ENCODE measurements around the gene SCART1.

SCART1 gene

DNA sequence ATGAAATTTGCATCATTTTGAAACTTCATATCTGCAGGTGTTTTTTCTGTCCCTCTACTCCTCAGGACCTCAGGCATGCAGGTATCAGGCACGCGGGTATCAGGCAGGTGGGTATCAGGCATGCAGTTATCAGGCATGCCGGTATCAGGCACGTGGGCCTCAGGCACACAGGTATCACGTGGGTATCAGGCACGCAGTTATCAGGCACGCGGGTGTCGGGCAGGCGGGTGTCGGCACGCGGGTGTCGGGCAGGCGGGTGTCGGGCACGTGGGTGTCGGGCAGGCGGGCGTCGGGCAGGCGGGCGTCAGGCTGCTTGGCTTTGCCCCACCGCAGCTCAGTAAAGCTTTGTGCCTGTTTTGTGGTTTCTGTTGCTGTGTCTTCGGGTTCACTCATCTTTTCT, 38.0 kb upstream of the SCART1 start:
- ChIA-PET POLR2A (no interaction called here), CTCF (no interaction called here)
- TF ChIP-seq, protein P1, sequence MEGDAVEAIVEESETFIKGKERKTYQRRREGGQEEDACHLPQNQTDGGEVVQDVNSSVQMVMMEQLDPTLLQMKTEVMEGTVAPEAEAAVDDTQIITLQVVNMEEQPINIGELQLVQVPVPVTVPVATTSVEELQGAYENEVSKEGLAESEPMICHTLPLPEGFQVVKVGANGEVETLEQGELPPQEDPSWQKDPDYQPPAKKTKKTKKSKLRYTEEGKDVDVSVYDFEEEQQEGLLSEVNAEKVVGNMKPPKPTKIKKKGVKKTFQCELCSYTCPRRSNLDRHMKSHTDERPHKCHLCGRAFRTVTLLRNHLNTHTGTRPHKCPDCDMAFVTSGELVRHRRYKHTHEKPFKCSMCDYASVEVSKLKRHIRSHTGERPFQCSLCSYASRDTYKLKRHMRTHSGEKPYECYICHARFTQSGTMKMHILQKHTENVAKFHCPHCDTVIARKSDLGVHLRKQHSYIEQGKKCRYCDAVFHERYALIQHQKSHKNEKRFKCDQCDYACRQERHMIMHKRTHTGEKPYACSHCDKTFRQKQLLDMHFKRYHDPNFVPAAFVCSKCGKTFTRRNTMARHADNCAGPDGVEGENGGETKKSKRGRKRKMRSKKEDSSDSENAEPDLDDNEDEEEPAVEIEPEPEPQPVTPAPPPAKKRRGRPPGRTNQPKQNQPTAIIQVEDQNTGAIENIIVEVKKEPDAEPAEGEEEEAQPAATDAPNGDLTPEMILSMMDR (IDR thresholded peaks at IDR 0.05; ENCODE audit: control extremely low read depth, extremely low read depth, low read depth, missing control alignments), result no peak
- DNase-seq (ENCODE audit: extremely low spot score), result no peak

DNA sequence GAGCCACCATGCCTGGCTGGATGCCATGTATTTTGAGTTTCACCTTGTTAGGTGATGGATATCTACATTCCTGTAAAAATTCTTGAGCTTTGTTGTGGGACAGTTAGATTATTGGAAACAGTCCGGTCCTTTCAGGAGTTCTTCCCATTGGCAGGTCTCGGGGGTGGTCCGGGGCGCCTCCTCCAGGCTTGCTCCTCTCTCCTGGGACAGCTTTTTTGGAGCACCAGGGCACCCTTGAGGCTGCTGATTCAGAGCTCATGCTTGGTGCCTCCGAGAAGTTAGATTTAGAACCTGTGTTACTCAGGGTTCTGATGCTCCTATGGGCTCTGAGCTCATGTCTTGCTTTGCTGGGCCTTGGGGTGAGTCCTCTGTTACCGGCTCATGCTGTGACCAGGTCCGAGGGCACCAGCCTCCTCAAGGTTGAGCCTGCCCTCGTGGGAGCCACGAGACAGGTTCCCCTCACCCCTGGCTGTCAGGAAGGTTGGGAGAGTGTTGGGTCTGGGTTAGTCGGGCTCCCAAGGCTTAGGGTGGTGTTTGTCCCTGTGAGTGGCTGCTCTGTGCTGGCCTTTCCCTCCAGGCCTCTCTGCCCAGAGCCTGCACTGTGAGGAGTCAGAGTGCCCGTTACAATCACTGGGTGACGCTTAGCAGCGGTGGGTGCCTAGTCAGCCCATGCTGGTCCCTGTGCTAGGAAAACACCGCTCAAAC, 35.3 kb upstream of the SCART1 start:
- DNase-seq (ENCODE audit: extremely low spot score), result no peak
- ChIA-PET POLR2A (no interaction called here), CTCF (interaction anchor here (0.7 kb wide), 1 partner anchor 20 kb away, joined by 3 read pairs; no protein-coding TSS in a partner anchor)
- TF ChIP-seq, protein P1 (IDR thresholded peaks at IDR 0.05; ENCODE audit: control extremely low read depth, extremely low read depth, low read depth, missing control alignments), result no peak

- ChIA-PET POLR2A (no interaction called here), CTCF (interaction anchor here (0.6 to 2.1 kb wide), 2 partner anchors 19 to 90 kb away, joined by 3 to 9 read pairs; no protein-coding TSS in a partner anchor)
- TF ChIP-seq, protein P1 (IDR thresholded peaks at IDR 0.05; ENCODE audit: control extremely low read depth, extremely low read depth, low read depth, missing control alignments), result no peak
- DNase-seq (ENCODE audit: extremely low spot score), result no peak
Observed at GRCh38 chr10:133419211-133419950, 34.4 kb upstream of the SCART1 start.

- CTCF ChIA-PET, result interaction anchor here (0.6 to 2.1 kb wide), 2 partner anchors 18 to 91 kb away, joined by 3 to 9 read pairs; no protein-coding TSS in a partner anchor
- POLR2A ChIA-PET, result no interaction called here
Observed at GRCh38 chr10:133420028-133420427, 33.7 kb upstream of the SCART1 start.

GRCh38 chr10:133420579-133420978, 33.2 kb upstream of the SCART1 start:
- TF ChIP-seq, protein P1 (IDR thresholded peaks at IDR 0.05; ENCODE audit: control extremely low read depth, extremely low read depth, low read depth, missing control alignments), result no peak
- ChIA-PET CTCF (interaction anchor here (2.1 kb wide), 1 partner anchor 91 kb away, joined by 9 read pairs; no protein-coding TSS in a partner anchor), POLR2A (no interaction called here)
- DNase-seq (ENCODE audit: extremely low spot score), result no peak

More at GRCh38 chr10:133420028-133420427, 33.7 kb upstream of the SCART1 start:
- DNase-seq (ENCODE audit: extremely low spot score), result no peak
- TF ChIP-seq, protein P1 (IDR thresholded peaks at IDR 0.05; ENCODE audit: control extremely low read depth, extremely low read depth, low read depth, missing control alignments), result no peak

DNA sequence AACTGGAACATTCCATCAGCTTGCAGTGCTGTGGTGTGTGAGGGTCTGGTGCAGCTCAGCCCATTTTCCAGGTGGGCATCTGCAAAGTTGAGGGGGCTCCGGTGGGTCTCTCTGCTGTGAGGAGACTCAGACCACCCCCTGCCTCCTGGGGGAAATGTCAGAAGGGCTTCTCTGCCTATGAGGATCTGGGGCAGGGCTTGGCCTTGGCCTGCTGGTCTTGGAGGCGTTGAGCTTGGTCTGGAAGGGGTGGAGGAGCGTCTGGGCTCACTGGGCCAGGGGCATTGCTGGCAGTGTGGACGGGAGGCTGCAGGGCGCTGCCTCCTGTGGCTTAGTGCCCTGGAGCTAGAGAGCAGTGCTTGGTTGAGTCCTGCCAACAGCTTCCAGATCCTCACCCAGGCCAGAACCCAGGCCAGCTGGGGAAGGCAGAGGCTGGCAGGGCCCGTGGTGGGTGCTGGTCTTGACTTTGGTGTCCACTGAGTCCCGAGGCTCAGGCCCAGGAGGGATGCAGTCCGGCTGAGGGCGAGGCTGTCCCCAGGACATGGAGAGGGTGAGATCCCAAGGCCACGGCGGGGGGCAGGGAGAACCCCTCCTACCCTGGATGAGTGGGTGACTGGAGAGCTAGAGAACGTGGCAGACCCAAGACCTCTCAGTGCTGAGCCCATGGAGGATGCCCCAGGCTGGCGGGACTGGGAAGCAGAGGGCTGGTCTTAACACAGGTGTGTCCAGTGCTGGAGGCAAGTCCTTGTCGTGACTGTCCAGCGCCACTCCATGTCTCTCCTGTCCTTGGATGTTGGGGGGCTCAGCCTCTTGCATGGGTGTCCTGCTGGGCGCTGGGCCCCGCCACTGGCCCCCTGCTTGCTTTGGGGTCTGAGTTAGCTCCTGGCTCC, 32.2 kb upstream of the SCART1 start:
- ChIA-PET CTCF (interaction anchor here (1.1 to 2.1 kb wide), 2 partner anchors 20 to 92 kb away, joined by 3 to 9 read pairs; no protein-coding TSS in a partner anchor), POLR2A (interaction anchor here (0.5 kb wide), 1 partner anchor 54 kb away, joined by 5 read pairs; no protein-coding TSS in a partner anchor)

More for the DNA sequence above, 32.2 kb upstream of the SCART1 start:
- DNase-seq (ENCODE audit: extremely low spot score), result peak; percentile 26
- TF ChIP-seq, protein P1 (IDR thresholded peaks at IDR 0.05; ENCODE audit: control extremely low read depth, extremely low read depth, low read depth, missing control alignments), result no peak

Measured in GM10248 (cell line).